Stimulated activated naive CD8-positive, alpha-beta T cell treated with anti-CD3 and anti-CD28 coated beads, Interleukin-15, amount 100 ng/mL, for 72 hours (primary cell): ENCODE results near the gene UBE2D1.
"Not testable (repeated sequence)": the region's sequence is repeated elsewhere in the genome, so short reads cannot be mapped to it uniquely, and the experiment has no call there.

Experiments used
- ATAC-seq: fragments of 150-1000 bp; cut with Tn5 transposase; 2 replicates; pipeline ENCODE4 v1.10.0; 2021; ENCODE audit warnings: mild to moderate bottlenecking, moderate library complexity
- DNase-seq, 2 donors: peaks; one replicate each; pipeline ENCODE4 v3.0.0; 2021 to 2022
- H3K27ac Mint-ChIP-seq, 2 donors: one replicate each; pipeline ENCODE4 v1.8.0; 2022; ENCODE audit warnings: mild to moderate bottlenecking in 2 of 2, mixed read lengths in 2 of 2, moderate library complexity in 2 of 2
- H3K27me3 Mint-ChIP-seq: one replicate; pipeline ENCODE4 v1.8.0; 2022; ENCODE audit warnings: mixed read lengths
- H3K4me1 Mint-ChIP-seq: one replicate; pipeline ENCODE4 v1.8.0; 2022; ENCODE audit warnings: mild to moderate bottlenecking, mixed read lengths
- H3K4me3 Mint-ChIP-seq, 2 donors: one replicate each; pipeline ENCODE4 v1.8.0; 2022; ENCODE audit warnings: mild to moderate bottlenecking in 2 of 2, mixed read lengths in 2 of 2, moderate library complexity in 1 of 2
- H3K9me3 Mint-ChIP-seq, 2 donors: one replicate each; pipeline ENCODE4 v1.8.0; 2022; ENCODE audit warnings: mixed read lengths in 2 of 2

The UBE2D1 gene

DNA sequence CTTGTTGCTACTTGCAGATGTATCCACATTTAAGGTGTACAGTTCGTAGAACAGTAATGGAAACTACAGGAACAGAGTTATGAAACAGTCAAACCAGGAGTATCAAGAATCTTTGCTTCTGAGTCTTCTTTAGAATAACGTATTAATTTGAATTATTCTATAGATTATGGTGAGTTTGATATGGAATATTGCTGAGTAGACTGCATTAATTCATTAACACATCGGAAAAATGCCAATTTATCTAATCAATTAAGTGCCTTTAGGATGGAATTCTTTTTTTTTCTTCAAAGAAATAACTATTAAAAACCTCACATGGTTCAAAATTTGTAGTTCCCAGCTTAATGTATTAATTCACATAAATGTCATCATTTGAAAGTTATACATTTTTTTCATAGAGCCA, 54.2 kb downstream of the UBE2D1 start:
- Mint-ChIP-seq H3K27ac (no peak overlapping the region), H3K4me1 (peaks cover 48% of the 10 kb centered on the region), H3K9me3 (no peaks in the 10 kb centered on the region), H3K27me3 (no peaks in the 10 kb centered on the region), H3K4me3 (no peak overlapping the region)
- DNase-seq, result no peak
- ATAC-seq, result no peak

DNA sequence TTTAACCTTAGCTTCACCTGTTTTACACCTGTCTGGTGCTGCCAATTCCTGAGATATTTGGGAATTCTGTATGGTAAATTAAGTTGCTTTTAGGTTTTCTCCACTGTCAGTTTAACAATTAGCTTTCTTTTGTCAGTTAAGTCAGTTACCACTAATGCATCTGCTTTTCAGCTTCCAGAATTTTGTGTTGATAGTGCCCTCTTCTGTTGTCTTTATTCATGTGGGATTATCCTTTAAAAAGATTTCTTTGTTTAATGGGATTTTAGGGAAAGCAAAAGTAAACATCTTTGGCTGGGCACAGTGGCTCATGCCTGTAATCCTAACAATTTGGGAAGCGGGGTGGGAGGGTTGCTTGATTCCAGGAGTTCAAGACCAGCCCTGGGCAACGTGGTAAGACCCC, 58.5 kb downstream of the UBE2D1 start:
- no peaks in the 10 kb centered on the region for H3K9me3 Mint-ChIP-seq
- no peak overlapping the region for H3K4me3 Mint-ChIP-seq
- H3K27ac Mint-ChIP-seq, result no peak overlapping the region
- DNase-seq (no peak), ATAC-seq (no peak)
- peaks cover 25% of the 10 kb centered on the region for H3K4me1 Mint-ChIP-seq
- H3K27me3 Mint-ChIP-seq, result no peaks in the 10 kb centered on the region

DNA sequence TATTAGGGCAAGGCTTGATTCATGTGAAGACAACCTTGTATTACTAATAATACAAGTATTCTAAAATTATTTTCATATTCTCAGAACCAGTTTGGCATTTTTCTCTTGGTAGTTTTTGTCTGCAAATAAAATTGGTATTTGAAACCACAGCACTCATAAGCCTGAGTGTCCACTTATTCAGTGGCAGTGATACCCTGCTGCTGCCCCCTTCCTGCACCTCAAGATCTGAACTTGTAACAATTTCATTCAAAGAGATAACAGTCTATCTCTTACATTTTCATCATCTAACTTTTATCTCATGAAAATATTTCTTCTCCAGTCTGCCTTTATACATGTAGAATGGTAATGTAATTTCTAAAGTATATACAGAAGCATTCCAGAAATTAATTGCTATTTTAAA, 59.7 kb downstream of the UBE2D1 start:
- Mint-ChIP-seq H3K4me3 (no peak overlapping the region), H3K4me1 (peaks cover 17% of the 10 kb centered on the region), H3K27me3 (no peaks in the 10 kb centered on the region), H3K9me3 (no peaks in the 10 kb centered on the region), H3K27ac (no peak overlapping the region)
- ATAC-seq (no peak), DNase-seq (no peak)

DNA sequence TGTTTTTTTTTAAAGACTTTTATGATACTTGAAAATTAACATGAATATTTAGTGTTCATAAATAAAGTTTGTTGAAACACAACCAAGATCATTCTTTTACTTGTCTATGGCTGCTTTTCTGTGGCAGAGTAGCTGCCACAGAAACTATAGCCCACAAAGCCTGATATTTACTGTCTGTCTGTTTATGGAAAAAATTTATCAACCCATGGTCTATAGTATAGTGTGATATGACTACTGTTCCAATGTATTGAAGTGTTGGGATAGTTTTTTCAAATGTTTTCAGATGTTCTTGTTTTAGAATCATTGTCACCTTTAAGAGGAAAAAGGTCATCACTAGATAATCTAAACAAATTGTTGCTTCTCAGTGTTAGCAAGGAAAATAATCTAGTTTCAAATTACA, 61.3 kb downstream of the UBE2D1 start:
- no peak for DNase-seq
- Mint-ChIP-seq H3K4me1 (peaks cover 10% of the 10 kb centered on the region), H3K9me3 (no peaks in the 10 kb centered on the region)

DNA sequence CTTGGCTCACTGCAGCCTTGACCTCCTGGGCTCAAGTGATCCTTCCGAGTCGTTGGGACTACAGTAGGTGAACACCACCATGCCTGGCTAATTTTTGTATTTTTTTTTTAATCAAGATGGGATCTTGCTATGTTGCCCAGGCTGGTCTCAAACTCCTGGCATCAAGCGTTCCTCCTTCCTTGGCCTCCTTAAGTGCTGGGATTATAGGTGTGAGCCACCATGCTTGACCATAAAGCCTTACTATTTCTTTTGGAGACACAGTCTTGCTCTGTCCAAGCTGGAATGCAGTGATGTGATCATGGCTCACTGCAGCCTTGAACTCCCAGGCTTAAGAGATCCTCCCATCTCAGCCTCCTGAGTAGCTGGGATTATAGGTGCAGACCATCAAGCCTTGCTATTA, 63.0 kb downstream of the UBE2D1 start:
- Mint-ChIP-seq H3K4me1 (no peaks in the 10 kb centered on the region), H3K4me3 (no peak overlapping the region), H3K27me3 (no peaks in the 10 kb centered on the region), H3K27ac (no peak overlapping the region), H3K9me3 (no peaks in the 10 kb centered on the region)
- ATAC-seq (no peak), DNase-seq (no peak)

More for the DNA sequence above, 61.3 kb downstream of the UBE2D1 start:
- peak; percentile 61 for ATAC-seq
- Mint-ChIP-seq H3K4me3 (no peak overlapping the region), H3K27me3 (no peaks in the 10 kb centered on the region), H3K27ac (no peak overlapping the region)

DNA sequence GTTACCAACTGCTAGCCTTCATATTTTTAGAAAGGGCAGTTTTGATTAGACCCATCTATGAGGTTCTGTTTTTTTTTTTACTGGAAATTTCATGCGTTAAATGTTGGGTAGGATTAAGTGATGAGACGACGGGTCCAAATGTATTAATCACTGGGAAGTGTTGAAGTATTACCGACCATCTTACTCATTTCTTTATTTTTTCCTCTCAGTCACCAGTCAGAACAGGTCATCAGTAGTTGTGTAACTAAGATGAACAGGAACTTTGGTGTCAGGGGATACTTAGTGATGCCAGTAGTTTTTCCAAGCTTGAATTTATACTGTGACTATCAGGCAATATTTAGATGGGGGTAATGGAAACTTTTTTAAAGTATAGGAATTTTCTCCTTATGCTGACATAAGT, 64.6 kb downstream of the UBE2D1 start:
- no peak for DNase-seq
- no peaks in the 10 kb centered on the region for H3K27me3 Mint-ChIP-seq
- H3K4me1 Mint-ChIP-seq, result no peaks in the 10 kb centered on the region
- ATAC-seq, result no peak
- no peaks in the 10 kb centered on the region for H3K9me3 Mint-ChIP-seq
- no peak overlapping the region for H3K4me3 Mint-ChIP-seq
- H3K27ac Mint-ChIP-seq, result no peak overlapping the region

DNA sequence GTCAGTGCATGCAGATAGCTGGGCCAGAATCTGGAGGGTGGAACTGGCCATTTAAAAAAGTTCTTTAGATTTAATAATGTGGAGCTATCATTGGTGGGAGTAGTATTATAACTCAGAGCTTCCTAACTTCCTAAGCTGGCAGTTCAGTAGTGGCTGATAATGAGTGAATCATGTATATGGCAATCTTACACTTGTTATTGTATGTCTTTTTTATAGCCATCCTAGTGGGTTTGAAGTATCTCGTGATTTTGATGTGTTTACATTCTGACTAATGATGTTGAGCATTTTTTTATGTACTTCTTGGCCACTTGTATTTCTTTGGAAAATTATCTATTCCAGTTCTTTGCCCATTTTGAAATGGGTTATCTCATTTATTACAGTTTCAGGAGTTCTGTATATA, 65.8 kb downstream of the UBE2D1 start:
- no peak overlapping the region for H3K27ac Mint-ChIP-seq
- ATAC-seq, result no peak
- no peaks in the 10 kb centered on the region for H3K9me3 Mint-ChIP-seq

DNA sequence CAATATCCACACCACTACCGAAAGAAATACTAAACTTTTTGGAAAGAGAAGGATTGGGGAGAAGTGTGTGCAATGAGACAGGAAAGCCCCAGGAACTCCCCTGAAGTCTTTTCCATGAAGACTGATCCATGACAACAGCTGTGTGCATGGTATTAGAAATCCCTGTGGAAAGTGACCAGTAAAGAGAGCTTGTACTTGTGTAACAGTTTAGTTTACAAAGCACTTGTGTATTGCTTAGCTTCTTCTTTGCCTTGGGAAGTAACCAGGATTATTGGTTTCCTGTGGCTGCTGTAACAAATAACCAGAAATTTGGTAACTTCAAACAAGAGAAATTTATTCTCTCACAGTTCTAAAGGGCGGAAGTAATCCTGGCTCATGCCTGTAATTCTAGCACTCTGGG, 69.2 kb downstream of the UBE2D1 start:
- no peak overlapping the region for H3K27ac Mint-ChIP-seq

More for the DNA sequence above, 65.8 kb downstream of the UBE2D1 start:
- no peaks in the 10 kb centered on the region for H3K4me1 Mint-ChIP-seq
- H3K4me3 Mint-ChIP-seq, result no peak overlapping the region
- no peak for DNase-seq
- no peaks in the 10 kb centered on the region for H3K27me3 Mint-ChIP-seq

DNA sequence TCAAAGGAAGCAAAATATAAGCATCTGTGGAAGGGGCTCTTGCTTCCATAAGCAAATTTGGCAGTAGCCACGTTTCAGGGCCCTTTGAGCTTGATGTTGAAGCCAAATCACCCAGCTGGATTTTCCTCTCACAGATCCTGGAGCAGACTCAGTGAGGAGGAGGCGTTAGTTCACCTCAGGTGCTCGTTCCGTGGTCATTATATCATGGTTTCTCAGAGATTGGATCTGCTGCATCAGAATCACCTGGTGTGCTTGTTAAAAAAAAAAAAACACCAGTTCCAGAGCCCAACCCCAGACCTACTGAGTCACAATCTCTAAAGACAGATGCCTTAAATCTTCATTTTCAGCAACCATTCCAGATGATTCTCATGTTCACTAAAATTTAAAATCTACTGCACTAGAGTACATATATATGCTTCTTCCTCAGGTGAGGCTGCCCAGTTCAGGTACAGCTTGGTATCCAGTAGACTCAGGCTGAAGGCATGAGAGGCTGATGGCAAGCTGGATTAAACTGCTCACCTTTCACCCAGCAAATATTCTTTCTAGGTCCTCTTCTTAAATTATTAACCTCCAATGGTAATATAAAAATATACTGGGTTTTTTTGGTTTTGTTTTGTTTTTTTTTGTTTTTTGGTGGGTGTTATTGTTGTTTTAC, 75.3 kb downstream of the UBE2D1 start:
- Mint-ChIP-seq H3K9me3 (no peaks in the 10 kb centered on the region), H3K27ac (no peak overlapping the region), H3K4me1 (no peaks in the 10 kb centered on the region), H3K27me3 (peaks cover 4% of the 10 kb centered on the region), H3K4me3 (no peak overlapping the region)
- no peak for DNase-seq
- ATAC-seq, result no peak

More for the DNA sequence above, 69.2 kb downstream of the UBE2D1 start:
- Mint-ChIP-seq H3K4me1 (no peaks in the 10 kb centered on the region), H3K4me3 (no peak overlapping the region), H3K27me3 (no peaks in the 10 kb centered on the region), H3K9me3 (no peaks in the 10 kb centered on the region)
- ATAC-seq (no peak), DNase-seq (no peak)

DNA sequence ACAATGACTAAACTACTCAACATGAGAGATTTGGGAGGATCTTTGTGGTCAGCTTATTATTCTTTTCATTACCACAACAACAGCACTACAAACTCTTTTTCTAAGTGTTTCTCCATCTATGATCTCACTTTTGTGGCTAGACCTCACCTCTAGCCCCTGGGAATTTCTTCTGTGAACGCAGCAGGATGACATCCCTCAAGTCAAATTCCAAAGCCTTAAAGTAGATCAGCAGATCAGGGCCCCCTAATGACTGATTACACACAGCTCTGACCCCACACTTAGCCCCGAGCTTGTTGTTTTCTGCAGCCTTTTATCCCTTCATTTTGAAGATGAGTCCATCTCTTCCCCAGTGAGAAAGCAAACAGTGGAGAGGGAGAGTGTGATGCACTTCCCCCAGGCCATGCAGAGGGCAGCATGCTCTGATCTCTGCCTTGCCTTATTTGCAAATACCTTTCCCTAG, 77.7 kb downstream of the UBE2D1 start:
- H3K9me3 Mint-ChIP-seq, result no peaks in the 10 kb centered on the region
- H3K4me3 Mint-ChIP-seq, result no peak overlapping the region
- no peak for DNase-seq

DNA sequence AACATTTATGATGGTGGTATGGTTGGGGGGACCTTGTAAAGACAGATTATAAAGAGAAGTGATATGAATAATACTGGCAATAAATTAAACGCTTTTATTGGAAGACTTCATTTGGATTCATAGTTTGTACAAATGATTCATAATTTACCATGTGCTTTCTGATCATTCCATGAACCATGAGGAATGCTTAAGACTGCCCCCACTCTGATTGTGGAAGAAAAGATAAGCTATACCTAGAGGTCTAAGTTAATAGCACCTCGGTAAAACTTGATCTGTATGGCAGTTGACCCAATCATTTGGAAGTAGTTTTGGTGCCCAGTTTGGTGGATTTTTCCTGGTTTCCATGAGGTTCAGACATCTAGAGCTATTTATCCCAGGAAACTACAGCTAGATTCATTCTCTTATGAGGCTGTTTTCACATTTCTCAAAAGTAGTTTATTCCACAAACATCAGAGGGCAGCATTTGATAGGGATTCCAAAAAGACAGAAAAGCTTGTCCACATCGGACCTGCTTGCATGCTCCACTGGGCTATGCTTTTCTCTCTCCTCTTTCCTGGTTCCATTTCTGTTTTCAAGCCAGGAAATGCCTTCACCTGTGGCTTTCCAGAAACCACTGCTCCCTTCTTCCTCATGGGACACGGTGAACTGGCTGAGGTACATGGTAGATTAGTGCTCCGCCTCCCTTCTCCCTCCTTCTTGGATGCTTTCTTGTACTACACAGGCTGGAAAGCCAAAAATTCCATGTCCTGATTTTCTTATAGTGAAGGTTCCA, 79.7 kb downstream of the UBE2D1 start:
- Mint-ChIP-seq H3K4me1 (no peaks in the 10 kb centered on the region), H3K27ac (no peak overlapping the region), H3K9me3 (peaks cover 0 to 4% of the 10 kb centered on the region in 2 donors), H3K4me3 (no peak overlapping the region), H3K27me3 (peaks cover 15% of the 10 kb centered on the region)
- ATAC-seq, result no peak
- DNase-seq, result no peak

More for the DNA sequence above, 77.7 kb downstream of the UBE2D1 start:
- Mint-ChIP-seq H3K27ac (peak overlapping the region in 1 of 2 donors; percentile 38), H3K27me3 (peaks cover 15% of the 10 kb centered on the region), H3K4me1 (no peaks in the 10 kb centered on the region)
- ATAC-seq, result no peak

DNA sequence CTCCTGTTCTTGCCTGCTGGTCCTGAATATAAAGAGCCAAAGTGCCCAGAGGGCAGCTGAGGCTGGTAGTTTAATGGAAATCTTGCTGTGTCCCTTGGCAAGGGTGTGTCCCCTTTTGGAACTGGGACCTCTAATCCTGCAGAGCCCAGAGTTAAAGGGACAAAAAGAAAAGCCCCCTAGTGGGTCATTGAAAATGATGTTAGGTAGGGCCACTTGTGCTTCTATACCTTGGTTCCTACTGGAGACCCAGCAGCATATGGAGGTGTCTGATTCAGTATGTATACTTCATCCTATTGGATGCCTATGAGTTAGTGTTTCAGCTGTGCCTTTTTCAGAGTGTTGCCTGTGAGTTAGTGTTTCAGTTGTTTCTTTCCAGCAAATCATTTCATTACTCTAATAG, 81.0 kb downstream of the UBE2D1 start:
- Mint-ChIP-seq H3K4me3 (no peak overlapping the region), H3K4me1 (no peaks in the 10 kb centered on the region), H3K27ac (no peak overlapping the region), H3K27me3 (peaks cover 17% of the 10 kb centered on the region), H3K9me3 (peaks cover 0 to 10% of the 10 kb centered on the region in 2 donors)
- DNase-seq, result no peak
- no peak for ATAC-seq

DNA sequence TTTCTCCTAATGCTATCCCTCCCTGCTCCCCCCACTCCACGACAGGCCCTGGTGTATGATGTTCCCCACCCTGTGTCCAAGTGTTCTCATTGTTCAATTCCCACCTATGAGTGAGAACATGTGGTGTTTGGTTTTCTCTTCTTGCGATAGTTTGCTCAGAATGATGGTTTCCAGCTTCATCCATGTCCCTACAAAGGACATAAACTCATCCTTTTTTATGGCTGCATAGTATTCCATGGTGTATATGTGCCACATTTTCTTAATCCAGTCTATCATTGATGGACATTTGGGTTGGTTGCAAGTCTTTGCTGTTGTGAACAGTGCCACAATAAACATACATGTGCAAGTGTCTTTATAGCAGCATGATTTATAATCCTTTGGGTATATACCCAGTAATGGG, 83.1 kb downstream of the UBE2D1 start:
- ATAC-seq, H3K4me3 Mint-ChIP-seq: not testable (repeated sequence)

More for the DNA sequence above, 83.1 kb downstream of the UBE2D1 start:
- not testable (repeated sequence) for DNase-seq, H3K27ac Mint-ChIP-seq, H3K4me1 Mint-ChIP-seq
- peaks cover 27% of the 10 kb centered on the region for H3K27me3 Mint-ChIP-seq
- H3K9me3 Mint-ChIP-seq, result peaks cover 6 to 27% of the 10 kb centered on the region in 2 donors
